Hepatocyte (in vitro differentiated cells): ENCODE results near the gene FHOD3.

ENCODE experiments used
- CTCF ChIP-seq: fragments of 200-600 bp; sonication (generic); IDR thresholded peaks from 2 replicates; pipeline ENCODE4 v1.5.1; 2016; ENCODE audit warnings: antibody characterized with exemption, mild to moderate bottlenecking; ENCODE audit not compliant: poor library complexity
- EZH2 ChIP-seq: fragments of 200-600 bp; sonication (generic); IDR thresholded peaks from 2 replicates; pipeline ENCODE4 v1.6.1; 2016; ENCODE audit warnings: antibody characterized with exemption, mild to moderate bottlenecking, borderline replicate concordance
- EZH2phosphoT487 ChIP-seq: fragments of 200-600 bp; sonication (generic); IDR thresholded peaks from one replicate; pipeline ENCODE4 v1.6.1; 2018; ENCODE audit warnings: antibody characterized with exemption, mild to moderate bottlenecking, low read depth, moderate library complexity; ENCODE audit not compliant: unreplicated experiment, severe bottlenecking

GRCh38 chr18:36702401-36703013 lies 405.0 kb downstream of the FHOD3 start:
- TF ChIP-seq CTCF, result no peak
- TF ChIP-seq EZH2, result no peak
- no peak for TF ChIP-seq EZH2phosphoT487
